Smooth muscle cell of trachea (primary cell): ENCODE results near the gene LRRTM3. TPM values are rescaled to one million over a fixed set of nuclear protein-coding genes. Genes with fewer than 3 reads are reported as not detected.

Experiments
- total RNA-seq: library from RNA; depleted of rRNA; stranded (reverse); fragments of >200 nt; gene quantifications from 2 replicates; pipeline ENCODE4 v1.2.1, GENCODE V29; 2014

LRRTM3 gene
- not detected in 2 replicates for total RNA-seq

GRCh38 chr10:66925896-66926715 lies at the start of gene LRRTM3:
LRRTM3 (plus strand) TSS chr10:66926036.

